PFSK-1 (cell line): ENCODE measurements around the gene KIF13A.

Source experiments
- POLR2AphosphoS5 ChIP-seq: IDR thresholded peaks from 2 replicates; pipeline ENCODE4 v1.6.1; 2012; ENCODE audit warnings: low read depth, mild to moderate bottlenecking, control low read depth, low read length, moderate library complexity
- REST ChIP-seq, 2 experiments: IDR thresholded peaks; 2 replicates each; pipeline versions ENCODE4 v1.6.1 to v1.8.0; 2011 to 2012; ENCODE audit warnings: low read depth in 2 of 2, low read length in 2 of 2, control low read depth in 1 of 2, inconsistent platforms in 1 of 2, mild to moderate bottlenecking in 1 of 2, moderate library complexity in 1 of 2; ENCODE audit not compliant: insufficient read depth in 1 of 2
- SIN3A ChIP-seq: IDR thresholded peaks from 2 replicates; pipeline ENCODE4 v1.6.1; 2012; ENCODE audit warnings: mild to moderate bottlenecking, low read length, moderate library complexity, borderline replicate concordance; ENCODE audit not compliant: insufficient read depth
- TAF1 ChIP-seq: IDR thresholded peaks from 2 replicates; pipeline ENCODE4 v1.6.1; 2012; ENCODE audit warnings: low read length, control low read depth, borderline replicate concordance; ENCODE audit not compliant: insufficient read depth

DNA sequence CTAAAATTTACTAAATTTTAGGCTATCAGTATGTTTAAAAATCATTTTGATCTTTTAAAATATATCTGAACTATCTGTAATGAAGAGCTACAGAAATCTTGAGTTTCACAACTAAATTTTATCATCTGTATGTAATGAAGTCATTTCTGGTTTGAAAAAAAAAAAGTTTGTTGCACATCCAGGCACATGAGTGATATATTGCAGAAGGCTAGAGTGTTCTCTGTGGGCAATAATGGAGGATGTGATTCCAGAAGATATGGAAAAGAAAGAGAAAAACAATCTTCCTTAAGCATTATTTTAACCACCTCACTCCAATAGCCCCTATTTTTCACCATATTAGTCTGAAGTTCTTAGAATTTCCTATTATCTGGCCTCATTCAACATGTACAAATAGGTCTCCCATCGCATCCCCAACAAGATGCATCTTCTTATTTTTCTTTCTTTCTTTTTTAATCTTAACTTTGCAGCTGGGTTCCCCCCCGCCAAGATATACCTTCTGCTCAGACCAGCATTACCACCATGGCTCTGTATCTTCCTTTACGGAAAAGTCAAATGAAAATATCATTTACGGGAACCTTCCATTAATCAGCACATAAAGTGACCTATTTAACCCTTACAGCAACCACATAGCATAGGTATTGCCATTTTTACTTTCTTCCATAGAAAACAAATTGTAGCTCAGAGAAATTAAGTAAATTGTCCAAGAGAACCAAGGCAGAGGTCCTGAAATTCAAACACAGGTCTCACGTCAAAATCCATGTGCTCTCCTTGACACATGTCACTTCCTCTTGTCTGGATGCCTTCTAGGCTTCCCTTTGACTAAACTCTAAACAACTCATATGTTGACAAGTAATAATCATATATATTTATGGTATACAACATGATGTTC lies 116.9 kb downstream of the KIF13A start:
- TF ChIP-seq TAF1 (no peak), POLR2AphosphoS5 (no peak), REST (IDR thresholded peaks at IDR 0.05; ENCODE audit: insufficient read depth in 1 of 2, low read depth in 2 of 2, low read length in 2 of 2) (no peak), SIN3A (no peak)
